GM20000 (cell line): ENCODE measurements around the gene DDX49.

Experiments
- DNase-seq: peaks from one replicate; pipeline ENCODE4 v3.0.0; 2012; ENCODE audit warnings: low spot score
- TF ChIP-seq, protein P1 (sequence below): IDR thresholded peaks from 2 replicates; pipeline ENCODE4 v1.5.1; 2012; ENCODE audit warnings: mild to moderate bottlenecking, control low read depth; ENCODE audit errors: extremely low read depth, missing control alignments

The DDX49 gene

DNA sequence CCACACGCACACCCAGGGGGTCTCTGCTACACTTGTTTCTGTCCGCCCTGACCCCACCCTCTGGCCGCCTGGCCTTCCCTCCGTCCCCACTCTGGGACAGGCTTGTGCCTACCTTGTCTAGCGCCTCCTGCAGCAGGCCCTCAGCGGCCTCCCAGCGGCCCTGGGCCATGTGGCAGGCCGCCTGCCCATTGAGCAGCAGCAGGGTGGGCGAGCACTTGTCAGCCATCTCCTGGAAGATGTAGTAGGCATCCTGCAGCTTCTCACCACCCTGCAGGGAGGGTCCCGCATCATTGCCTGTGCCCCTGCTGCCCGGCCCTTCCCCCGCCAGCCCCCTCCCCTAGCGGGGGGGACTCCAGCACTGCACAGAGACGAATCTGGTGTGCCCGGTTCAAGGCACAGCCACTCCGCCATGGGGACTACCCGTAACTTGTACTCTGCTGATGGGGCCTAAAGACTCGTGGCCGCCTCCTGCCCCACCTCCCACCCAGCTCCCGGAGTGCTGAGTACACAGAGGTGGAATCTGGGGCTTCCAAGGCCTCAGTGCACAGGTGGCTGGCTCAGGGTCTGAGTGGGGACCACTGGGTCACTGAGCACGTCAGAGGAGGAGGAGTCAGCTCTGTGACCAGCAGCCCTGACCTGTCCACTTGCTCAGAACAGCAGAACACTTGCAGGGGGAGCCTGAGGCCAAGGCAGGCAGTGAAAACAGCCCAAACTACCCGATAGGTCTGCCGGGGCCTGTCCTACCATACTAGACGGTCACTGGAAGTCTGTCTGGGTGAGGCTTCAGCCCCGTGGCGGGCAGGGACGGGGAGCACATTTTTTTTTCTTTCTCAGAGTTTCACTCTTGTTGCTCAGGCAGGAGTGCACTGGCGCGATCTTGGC lies 16.1 kb upstream of the DDX49 start:
- no peak for DNase-seq
- TF ChIP-seq, protein P1, sequence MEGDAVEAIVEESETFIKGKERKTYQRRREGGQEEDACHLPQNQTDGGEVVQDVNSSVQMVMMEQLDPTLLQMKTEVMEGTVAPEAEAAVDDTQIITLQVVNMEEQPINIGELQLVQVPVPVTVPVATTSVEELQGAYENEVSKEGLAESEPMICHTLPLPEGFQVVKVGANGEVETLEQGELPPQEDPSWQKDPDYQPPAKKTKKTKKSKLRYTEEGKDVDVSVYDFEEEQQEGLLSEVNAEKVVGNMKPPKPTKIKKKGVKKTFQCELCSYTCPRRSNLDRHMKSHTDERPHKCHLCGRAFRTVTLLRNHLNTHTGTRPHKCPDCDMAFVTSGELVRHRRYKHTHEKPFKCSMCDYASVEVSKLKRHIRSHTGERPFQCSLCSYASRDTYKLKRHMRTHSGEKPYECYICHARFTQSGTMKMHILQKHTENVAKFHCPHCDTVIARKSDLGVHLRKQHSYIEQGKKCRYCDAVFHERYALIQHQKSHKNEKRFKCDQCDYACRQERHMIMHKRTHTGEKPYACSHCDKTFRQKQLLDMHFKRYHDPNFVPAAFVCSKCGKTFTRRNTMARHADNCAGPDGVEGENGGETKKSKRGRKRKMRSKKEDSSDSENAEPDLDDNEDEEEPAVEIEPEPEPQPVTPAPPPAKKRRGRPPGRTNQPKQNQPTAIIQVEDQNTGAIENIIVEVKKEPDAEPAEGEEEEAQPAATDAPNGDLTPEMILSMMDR = no peak

DNA sequence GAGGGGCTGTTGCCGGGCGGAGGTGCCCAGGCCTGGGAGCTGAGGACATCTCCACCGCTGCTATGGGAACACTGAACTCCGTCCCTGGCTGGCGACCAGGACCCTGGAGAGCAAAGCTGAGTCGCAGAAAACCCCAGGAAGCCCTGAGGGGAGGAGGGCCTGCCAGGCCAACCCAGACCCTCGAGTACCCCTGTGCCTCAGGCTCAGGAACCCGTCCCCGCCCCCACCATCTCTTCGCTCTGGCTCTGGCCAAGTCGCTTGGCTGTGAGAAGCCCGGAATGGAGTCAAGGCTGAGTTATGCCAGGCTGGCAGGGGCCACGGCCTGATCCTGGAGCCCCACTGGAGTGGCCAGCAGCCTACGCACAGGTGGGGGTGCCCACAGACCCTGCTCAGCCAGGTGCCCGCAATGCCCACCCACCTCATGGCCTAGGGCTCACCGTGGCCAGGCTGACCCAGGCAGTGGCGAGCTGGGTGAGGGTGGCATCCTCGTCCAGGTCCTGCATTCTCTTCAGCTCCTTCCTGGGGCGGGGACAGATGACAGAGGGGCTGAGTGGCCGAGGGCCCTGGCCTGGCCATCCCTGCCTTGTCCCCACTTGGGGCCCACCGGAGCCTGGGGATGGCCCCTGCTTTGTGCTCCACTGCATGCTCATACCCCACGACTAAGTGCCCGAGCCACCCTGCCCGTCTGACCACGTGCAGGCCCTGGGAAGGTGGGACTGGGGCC lies 15.0 kb upstream of the DDX49 start:
- DNase-seq = no peak
- TF ChIP-seq, protein P1 = no peak

DNA sequence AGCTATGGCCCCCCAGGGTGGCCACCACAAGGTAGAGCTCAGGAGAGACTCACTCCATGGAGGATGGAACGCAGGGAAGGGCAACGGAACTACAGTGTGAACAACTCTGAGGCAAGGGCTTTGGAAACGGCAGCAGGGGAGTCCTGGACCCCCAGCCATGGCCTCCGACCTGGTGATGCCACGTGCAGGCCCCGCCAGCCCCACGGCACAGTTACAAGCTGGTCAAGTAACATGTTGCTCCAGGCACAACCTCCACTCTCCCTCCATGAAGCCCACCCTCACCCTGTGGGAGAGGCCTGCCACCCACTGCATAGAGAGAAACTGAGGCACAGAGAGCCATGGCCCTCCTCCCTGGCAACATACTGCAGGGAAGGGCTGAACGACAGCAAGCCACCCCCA lies 14.5 kb upstream of the DDX49 start:
- TF ChIP-seq, protein P1 = no peak
- DNase-seq = no peak

DNA sequence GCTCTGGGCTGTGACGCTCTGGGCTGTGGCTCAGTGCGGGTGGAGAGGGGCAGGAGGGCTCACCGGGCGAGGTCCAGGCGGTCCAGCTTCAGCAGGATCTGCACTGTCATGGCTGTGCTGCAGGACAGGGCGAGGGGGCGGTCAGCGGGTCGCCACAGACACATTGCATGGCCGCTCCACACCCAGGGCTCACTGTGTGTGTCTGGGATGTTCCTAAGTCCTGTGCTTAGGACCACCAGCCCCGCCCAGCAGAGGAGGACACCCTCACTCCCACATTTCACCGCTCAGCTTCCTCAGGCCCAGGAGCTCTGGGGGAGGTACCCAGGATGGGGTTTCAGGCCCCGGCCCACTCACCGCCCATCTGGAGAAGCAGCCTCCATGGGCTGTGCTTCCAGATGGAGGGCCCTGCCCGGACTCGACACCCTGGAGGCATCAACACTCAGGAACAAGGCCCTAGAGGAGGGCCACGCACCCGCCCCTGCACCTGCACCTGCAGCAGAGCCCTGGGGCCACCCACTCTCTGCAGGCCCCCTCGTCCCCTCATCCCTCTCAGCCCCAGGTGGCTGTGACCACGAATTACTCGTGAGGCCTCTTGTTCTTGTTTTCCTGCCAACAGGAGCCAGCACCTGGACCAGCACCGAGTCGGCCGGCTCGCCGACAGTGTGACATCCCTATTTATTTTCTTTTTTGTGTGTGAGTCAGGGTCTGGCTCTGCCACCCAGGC lies 13.8 kb upstream of the DDX49 start:
- no peak for DNase-seq
- TF ChIP-seq, protein P1 = no peak

DNA sequence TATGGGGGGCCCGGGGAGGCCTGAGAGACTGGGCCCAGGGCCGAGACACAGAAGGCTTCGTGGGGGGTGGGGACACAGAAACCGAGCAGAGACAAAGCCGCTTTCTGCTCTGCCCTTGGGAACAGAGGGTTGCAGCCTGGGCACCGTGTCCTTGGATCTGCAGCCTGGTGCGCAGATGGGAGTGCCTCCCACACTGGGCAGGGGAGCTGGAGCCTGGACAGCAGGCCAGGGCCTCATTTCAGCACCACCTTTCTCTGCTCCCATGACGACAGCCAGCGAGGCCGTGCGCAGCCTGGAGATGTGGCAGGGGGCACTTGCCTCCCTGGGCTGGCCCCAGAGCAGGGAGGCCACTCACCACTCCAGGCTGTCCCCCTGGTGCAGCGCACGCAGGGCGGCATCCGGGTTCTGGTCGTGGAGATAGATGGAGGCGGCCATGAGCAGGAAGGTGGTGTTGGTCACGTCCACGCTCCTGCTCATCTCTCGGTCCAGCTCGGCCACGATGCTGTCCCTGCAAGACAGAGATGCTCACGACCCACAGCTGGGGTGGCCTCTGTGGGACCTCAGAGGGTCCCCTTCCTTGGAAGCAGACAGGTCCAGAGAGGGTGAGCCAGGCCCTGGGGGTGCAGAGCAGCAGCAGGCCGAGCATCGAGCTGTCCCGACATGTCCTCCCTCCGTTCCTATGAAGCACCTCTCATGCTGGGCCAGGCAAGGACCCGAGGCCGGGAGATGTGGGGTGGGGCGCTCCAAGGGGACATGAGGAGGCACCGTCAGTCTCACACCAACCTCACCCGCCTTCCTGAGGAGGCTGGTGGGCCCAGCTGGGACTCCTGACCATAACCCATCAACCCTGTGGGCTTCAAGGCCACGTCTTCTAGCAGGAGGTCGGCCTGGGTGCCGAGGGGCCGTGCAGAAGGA lies 12.7 kb upstream of the DDX49 start:
- DNase-seq = no peak
- TF ChIP-seq, protein P1 = no peak

DNA sequence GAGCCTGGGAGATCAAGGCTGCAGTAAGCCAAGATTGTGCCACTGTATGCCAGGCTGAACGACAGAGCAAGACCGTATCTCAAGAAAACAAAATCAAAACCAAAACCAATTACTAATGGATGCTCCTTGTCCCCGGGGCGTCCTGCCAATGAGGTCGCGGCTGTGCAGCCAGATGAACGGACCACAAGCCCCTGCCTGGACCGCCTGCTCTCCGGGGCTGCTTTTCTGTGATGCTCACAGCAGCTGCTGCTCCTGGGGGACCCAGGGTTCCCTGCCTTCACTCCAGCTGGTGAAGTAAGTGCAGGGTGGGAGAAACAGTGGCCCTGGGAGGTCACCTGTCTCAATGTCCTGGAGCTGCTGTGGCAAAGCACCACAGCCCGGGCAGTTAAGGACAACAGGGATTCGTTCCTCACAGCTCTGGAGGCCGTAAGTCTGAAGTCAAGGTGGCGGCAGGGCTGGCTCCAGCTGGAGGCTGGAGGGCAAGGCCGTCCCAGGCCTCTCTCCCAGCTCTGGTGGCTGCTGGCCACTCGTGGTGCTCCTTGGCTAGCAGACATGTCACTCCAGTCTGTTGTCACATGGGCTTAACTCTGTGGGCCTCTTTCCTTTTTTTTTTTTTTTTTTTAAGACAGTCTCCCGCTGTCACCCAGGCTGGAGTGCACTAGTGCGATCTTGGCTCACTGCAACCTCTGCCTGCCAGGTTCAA lies 10.4 kb upstream of the DDX49 start:
- no peak for DNase-seq
- TF ChIP-seq, protein P1 = no peak
